Gastroesophageal sphincter (tissue), 4 donors: Measurements from ENCODE around the gene ARSK. TPM values are rescaled to one million over a fixed set of nuclear protein-coding genes. Genes with fewer than 3 reads are reported as not detected.
"Not testable (repeated sequence)": the region's sequence is repeated elsewhere in the genome, so short reads cannot be mapped to it uniquely, and the experiment has no call there.

Experiments used
- ATAC-seq: fragments of 150-250 bp; one replicate; pipeline ENCODE4 v1.9.1; 2016; ENCODE audit warnings: mild to moderate bottlenecking, moderate library complexity
- H3K27ac ChIP-seq, 4 donors: fragments of 200-600 bp; sonication (generic) in 3 of 4; 1 replicate in 3 of 4; 2 replicates in 1 of 4; pipeline ENCODE4 v1.5.1; 2016 to 2019
- H3K27me3 ChIP-seq: fragments of 200-600 bp; sonication (generic); one replicate; pipeline ENCODE4 v1.5.1; 2019
- H3K36me3 ChIP-seq, 2 donors: fragments of 200-600 bp; sonication (generic); one replicate each; pipeline ENCODE4 v1.5.1; 2019; ENCODE audit warnings: control low read depth in 1 of 2
- H3K4me1 ChIP-seq, 3 donors: fragments of 200-600 bp; sonication (generic); 1 replicate in 2 of 3; 2 replicates in 1 of 3; pipeline ENCODE4 v1.5.1; 2016 to 2019; ENCODE audit warnings: control low read depth in 2 of 3
- H3K4me3 ChIP-seq, 2 donors: fragments of 200-600 bp; sonication (generic); one replicate each; pipeline ENCODE4 v1.5.1; 2019; ENCODE audit warnings: mild to moderate bottlenecking in 1 of 2, moderate library complexity in 1 of 2
- H3K9me3 ChIP-seq, 3 donors: fragments of 200-600 bp; sonication (generic); one replicate each; pipeline ENCODE4 v1.5.1; 2017 to 2019; ENCODE audit warnings: control low read depth in 2 of 3
- CTCF ChIP-seq, 4 experiments: fragments of 200-600 bp in 2 of 4; fragments of 450-650 bp in 2 of 4; sonication (generic) in 1 of 4; IDR thresholded peaks; one replicate each; pipeline ENCODE4 v1.5.1; 2017 to 2019; ENCODE audit warnings: antibody characterized with exemption in 4 of 4, mild to moderate bottlenecking in 2 of 4, moderate library complexity in 2 of 4
- EP300 ChIP-seq: sonication (generic); formaldehyde crosslinking; IDR thresholded peaks from one replicate; pipeline ENCODE4 v1.6.1; 2017; ENCODE audit warnings: antibody characterized with exemption, mild to moderate bottlenecking
- POLR2A ChIP-seq, 2 donors: fragments of 450-650 bp; IDR thresholded peaks; one replicate each; pipeline ENCODE4 v1.6.1; 2017; ENCODE audit warnings: antibody characterized with exemption in 2 of 2, mild to moderate bottlenecking in 2 of 2, moderate library complexity in 1 of 2
- POLR2AphosphoS5 ChIP-seq: sonication (generic); formaldehyde crosslinking; IDR thresholded peaks from one replicate; pipeline ENCODE4 v1.6.1; 2017; ENCODE audit warnings: antibody characterized with exemption
- WGBS, 2 donors: methylation state at CpG; one replicate each; pipeline ENCODE4 v1.1.5; 2018; ENCODE audit warnings: low coverage in 1 of 2; 5-methylcytosine and 5-hydroxymethylcytosine counted together
- total RNA-seq, 4 donors: library from RNA; depleted of rRNA; stranded (reverse); fragments of >200 nt; gene quantifications; one replicate each; pipeline ENCODE4 v1.1.0, GENCODE V29; 2016

Gene ARSK
- total RNA-seq, 4 donors from 2014 or later, result 7.8 to 10.9 (median 8.6) TPM

GRCh38 chr5:95631255-95631958 is 76.5 kb downstream of the ARSK start:
- H3K9me3 ChIP-seq, result no peaks in the 10 kb centered on the region
- no peaks in the 10 kb centered on the region for H3K36me3 ChIP-seq
- no peaks in the 10 kb centered on the region for H3K27me3 ChIP-seq
- H3K4me1 ChIP-seq, result peaks cover 0 to 9% (median 3%) of the 10 kb centered on the region in 3 donors
- no peak for ATAC-seq
- H3K27ac ChIP-seq, result no peak overlapping the region
- TF ChIP-seq EP300, result no peak
- whole genome bisulfite sequencing, 2 donors, result 36 to 50% methylated on average over 2 of the region's 2 CpGs
- H3K4me3 ChIP-seq, result no peak overlapping the region

GRCh38 chr5:95631991-95632675 is 77.2 kb downstream of the ARSK start:
- Histone ChIP-seq H3K36me3 (no peaks in the 10 kb centered on the region), H3K27me3 (no peaks in the 10 kb centered on the region), H3K27ac (no peak overlapping the region), H3K4me1 (peaks cover 0 to 9% (median 3%) of the 10 kb centered on the region in 3 donors), H3K9me3 (no peaks in the 10 kb centered on the region), H3K4me3 (no peak overlapping the region)
- peak; percentile 61 for ATAC-seq
- WGBS, 2 donors, result 86 to 93% methylated on average over 3 to 4 of the region's 4 CpGs
- TF ChIP-seq POLR2A (IDR thresholded peaks at IDR 0.05) (no peak), POLR2AphosphoS5 (no peak), EP300 (no peak), CTCF (IDR thresholded peaks at IDR 0.05) (no peak)

DNA sequence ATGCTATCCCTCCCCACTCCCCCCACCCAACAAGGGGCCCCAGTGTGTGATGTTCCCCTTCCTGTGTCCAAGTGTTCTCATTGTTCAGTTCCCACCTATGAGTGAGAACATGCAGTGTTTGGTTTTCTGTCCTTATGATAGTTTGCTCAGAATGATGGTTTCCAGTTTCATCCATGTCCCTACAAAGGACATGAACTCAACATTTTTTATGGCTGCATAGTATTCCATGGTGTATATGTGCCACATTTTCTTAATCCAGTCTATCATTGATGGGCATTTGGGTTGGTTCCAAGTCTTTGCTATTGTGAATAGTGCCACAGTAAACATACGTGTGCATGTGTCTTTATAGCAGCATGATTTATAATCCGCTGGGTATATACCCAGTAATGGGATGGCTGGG is 78.0 kb downstream of the ARSK start:
- not testable (repeated sequence) for ATAC-seq, H3K4me1 ChIP-seq, H3K4me3 ChIP-seq, H3K27ac ChIP-seq, H3K27me3 ChIP-seq, H3K9me3 ChIP-seq, H3K36me3 ChIP-seq
- 80% methylated on average over 1 of the region's 2 CpGs; no CpG with 5 or more reads in 1 of the 2 donors for WGBS, 2 donors

GRCh38 chr5:95633671-95634070 is 78.8 kb downstream of the ARSK start:
- Histone ChIP-seq H3K27me3 (no peaks in the 10 kb centered on the region), H3K4me1 (peaks cover 0 to 9% (median 3%) of the 10 kb centered on the region in 3 donors), H3K4me3 (no peak overlapping the region), H3K27ac (no peak overlapping the region), H3K36me3 (no peaks in the 10 kb centered on the region), H3K9me3 (no peaks in the 10 kb centered on the region)
- no peak for TF ChIP-seq EP300
- TF ChIP-seq CTCF (IDR thresholded peaks at IDR 0.05), result no peak
- TF ChIP-seq POLR2AphosphoS5, result no peak
- no peak for TF ChIP-seq POLR2A (IDR thresholded peaks at IDR 0.05)
- 90% methylated on average over 3 of the region's 3 CpGs; no CpG with 5 or more reads in 1 of the 2 donors for WGBS, 2 donors
- ATAC-seq, result no peak

- ATAC-seq, result no peak
These were observed 79.2 kb downstream of the ARSK start for GRCh38 chr5:95634081-95634480.

More at GRCh38 chr5:95634081-95634480, 79.2 kb downstream of the ARSK start:
- 100% methylated on average over 3 of the region's 3 CpGs; no CpG with 5 or more reads in 1 of the 2 donors for WGBS, 2 donors
- no peak overlapping the region for H3K4me3 ChIP-seq
- peaks cover 0 to 9% (median 3%) of the 10 kb centered on the region in 3 donors for H3K4me1 ChIP-seq
- H3K27me3 ChIP-seq, result no peaks in the 10 kb centered on the region
- no peaks in the 10 kb centered on the region for H3K36me3 ChIP-seq
- no peak overlapping the region for H3K27ac ChIP-seq
- TF ChIP-seq CTCF (IDR thresholded peaks at IDR 0.05), result no peak
- H3K9me3 ChIP-seq, result no peaks in the 10 kb centered on the region
